Astrocyte of the cerebellum (primary cell): ENCODE data around the gene NOL6.

Experiments used
- DNase-seq: peaks from one replicate; pipeline ENCODE4 v3.0.0-alpha.2; 2011; ENCODE audit warnings: low read depth
- H3K4me3 ChIP-seq: 2 replicates; pipeline ENCODE4 v1.5.1; 2011; ENCODE audit warnings: mild to moderate bottlenecking, low read depth, low read length, moderate library complexity
- in situ Hi-C: cut with HindIII; loops from 2 replicates; pipeline ENCODE4 v1.10.0; 2017; ENCODE audit warnings: low sequenced_read_pairs
- TF ChIP-seq, protein P1 (sequence below): IDR thresholded peaks from 2 replicates; pipeline ENCODE4 v1.5.1; 2012; ENCODE audit warnings: low read length, low read depth, moderate library complexity, mild to moderate bottlenecking; ENCODE audit errors: missing control alignments

NOL6 gene

DNA sequence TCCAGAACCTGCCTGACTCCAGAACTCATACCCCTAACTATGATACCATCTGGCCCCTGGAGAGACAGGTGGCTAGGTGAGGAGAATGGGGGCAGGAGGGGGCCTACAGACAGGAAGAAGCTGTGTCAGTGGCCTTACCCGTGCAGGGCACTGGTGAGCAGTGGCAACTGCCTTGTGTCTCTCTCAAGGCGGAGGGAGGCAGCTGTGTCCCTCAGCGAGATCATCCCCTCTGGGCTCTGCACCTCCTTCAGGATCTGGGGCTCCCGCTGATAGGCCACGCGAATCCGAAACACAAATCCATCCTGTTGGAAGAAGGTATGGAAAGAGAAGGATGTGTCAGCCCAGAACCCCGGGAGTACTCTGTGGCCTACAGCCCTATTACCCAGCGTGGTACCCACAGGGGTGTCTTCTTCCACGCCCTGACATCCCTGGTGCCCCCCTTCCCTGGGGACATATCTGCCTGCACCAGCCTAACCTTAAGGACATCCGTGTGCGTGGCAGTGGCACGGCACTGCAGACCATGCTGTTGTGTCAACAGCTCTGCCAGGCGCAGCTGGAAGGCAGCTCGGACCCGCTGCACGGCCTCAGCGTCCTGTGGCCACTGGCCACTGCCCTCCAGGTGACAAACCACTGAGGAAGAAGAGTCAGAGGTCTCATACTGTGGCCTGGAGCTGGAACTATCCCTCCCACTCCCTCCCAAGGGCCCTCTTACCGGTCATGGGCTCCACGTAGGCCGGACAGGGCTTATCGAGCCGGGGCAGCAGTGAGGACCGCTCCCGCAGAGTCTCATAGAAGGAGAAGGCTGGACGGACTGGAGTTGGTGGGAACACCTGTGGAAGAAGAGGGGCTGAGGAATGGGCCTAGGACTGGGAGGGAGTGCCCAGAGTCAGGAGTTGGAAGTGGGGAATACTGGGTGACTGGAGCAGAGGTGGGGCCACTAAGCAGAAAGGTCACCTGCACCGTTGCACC lies 7.8 kb downstream of the NOL6 start:
- in situ Hi-C loops = loop anchor here (25.0 kb wide), 1 partner anchor 179 kb away; the partner anchor contains the start of gene NFX1
- H3K4me3 ChIP-seq = no peak overlapping the region
- TF ChIP-seq, protein P1, sequence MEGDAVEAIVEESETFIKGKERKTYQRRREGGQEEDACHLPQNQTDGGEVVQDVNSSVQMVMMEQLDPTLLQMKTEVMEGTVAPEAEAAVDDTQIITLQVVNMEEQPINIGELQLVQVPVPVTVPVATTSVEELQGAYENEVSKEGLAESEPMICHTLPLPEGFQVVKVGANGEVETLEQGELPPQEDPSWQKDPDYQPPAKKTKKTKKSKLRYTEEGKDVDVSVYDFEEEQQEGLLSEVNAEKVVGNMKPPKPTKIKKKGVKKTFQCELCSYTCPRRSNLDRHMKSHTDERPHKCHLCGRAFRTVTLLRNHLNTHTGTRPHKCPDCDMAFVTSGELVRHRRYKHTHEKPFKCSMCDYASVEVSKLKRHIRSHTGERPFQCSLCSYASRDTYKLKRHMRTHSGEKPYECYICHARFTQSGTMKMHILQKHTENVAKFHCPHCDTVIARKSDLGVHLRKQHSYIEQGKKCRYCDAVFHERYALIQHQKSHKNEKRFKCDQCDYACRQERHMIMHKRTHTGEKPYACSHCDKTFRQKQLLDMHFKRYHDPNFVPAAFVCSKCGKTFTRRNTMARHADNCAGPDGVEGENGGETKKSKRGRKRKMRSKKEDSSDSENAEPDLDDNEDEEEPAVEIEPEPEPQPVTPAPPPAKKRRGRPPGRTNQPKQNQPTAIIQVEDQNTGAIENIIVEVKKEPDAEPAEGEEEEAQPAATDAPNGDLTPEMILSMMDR = no peak
- DNase-seq = no peak

DNA sequence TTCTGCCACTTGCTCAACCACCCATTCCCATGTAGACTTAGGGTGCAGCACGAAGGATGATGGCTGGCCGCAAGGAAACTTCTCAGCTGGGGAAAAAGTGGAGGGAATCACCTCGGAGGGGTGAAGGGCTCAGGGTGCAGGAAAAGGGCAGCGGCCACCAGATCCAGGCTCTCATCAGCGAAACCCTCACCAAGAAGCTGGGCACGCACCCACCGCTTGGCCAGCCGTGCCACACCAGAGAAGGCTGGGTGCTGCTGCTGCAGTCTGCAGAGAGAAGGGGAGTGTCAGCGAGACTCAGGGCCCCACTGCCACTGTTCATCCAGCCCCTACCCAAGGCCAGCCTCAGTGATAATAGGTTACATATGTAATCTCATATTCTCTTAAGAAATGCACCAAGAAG lies 8.6 kb downstream of the NOL6 start:
- in situ Hi-C loops = loop anchor here (25.0 kb wide), 1 partner anchor 178 kb away; the partner anchor contains the start of gene NFX1
- TF ChIP-seq, protein P1 = no peak
- H3K4me3 ChIP-seq = no peak overlapping the region
- DNase-seq = no peak

DNA sequence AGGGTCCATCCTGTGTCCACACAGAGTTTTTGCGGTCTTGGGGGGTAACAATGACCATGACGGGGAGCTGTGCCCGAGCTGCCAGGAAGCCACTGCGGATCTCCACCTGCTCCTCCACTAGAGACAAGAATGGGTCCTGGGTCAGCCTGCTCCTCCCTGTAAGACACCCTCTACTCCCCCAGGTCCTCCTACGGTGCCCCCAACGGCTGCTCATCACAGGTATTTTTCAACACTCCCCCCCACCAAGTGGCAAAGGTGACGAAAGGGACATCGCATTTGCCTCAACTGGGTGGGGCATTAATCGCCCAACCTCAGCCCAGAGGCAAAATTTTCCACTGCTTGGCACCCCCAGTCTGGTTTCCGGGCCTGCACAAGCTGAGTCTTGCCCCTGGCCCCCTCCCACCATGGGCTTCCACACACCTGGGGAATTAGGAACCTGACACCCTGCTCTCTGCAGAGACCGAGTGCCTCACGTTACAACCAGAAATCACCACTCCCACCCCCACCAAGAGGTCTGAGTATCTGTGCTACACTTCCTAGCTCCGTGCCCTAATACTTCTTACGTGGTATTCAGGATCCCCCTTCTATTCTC lies 9.6 kb downstream of the NOL6 start:
- DNase-seq = no peak
- TF ChIP-seq, protein P1 = no peak
- in situ Hi-C loops = loop anchor here (25.0 kb wide), 1 partner anchor 177 kb away; the partner anchor contains the start of gene NFX1
- no peak overlapping the region for H3K4me3 ChIP-seq

DNA sequence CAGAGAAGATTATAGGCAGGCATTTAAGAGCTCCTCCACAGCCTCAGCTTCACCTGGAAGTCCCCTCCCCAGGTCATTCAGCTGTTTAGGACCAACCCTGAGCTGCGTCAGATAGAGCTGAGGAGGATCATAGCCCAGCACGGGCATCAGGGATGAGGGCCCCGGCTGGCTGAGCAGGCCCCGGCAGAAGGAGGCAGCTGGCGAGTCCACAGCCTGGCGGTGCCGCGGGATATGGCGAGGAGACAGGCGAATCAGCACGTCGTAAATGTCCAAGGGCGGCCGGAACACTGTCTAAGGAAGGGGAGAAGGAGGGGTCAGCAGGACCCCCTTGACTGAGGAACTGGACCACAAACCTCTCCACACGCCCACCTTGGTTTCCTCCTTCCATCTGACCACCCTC lies 10.6 kb downstream of the NOL6 start:
- TF ChIP-seq, protein P1 = no peak
- no peak overlapping the region for H3K4me3 ChIP-seq
- DNase-seq = no peak
- in situ Hi-C loops = loop anchor here (25.0 kb wide), 1 partner anchor 176 kb away; the partner anchor contains the start of gene NFX1

DNA sequence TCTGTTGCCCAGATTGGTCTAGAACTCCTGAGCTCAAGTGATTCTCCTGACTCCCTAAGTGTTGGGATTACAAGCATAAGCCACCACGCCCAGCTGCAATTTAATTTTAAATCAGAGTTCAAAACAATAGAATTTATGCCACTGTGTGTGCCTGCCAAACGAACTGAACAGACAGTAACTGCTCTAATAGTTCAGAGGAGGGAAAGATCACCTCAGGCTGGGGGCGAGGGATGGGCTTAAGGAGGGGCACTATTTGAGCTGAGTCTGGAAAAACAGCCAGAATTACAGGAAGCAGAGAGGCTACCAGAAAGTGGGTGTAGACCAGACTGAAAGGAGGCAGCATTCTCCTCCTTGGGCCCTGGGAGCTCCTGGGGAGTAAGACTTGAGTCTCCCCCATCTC lies 12.2 kb downstream of the NOL6 start:
- in situ Hi-C loops = loop anchor here (25.0 kb wide), 1 partner anchor 174 kb away; the partner anchor contains the start of gene NFX1
- TF ChIP-seq, protein P1 = no peak
- no peak overlapping the region for H3K4me3 ChIP-seq
- no peak for DNase-seq

DNA sequence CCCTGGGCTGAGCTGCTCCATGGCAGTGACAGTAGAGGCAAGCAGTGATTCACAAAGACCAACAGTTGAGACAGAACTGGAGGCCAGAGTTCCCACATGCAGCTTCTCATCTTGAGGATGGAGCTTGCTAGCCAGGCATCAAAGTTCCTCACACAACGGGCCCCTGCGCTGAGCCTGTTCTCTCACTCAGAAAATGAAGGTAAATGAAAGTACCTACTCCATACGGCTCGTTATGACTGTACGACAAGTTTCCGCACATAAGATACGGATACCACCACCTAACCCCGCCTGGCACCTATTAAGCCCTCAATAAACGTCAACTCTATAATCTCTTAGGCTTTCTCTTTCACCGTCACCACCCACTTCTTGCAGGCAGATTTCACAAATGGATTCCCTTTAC lies 12.9 kb downstream of the NOL6 start:
- TF ChIP-seq, protein P1 = no peak
- no peak overlapping the region for H3K4me3 ChIP-seq
- DNase-seq = no peak
- in situ Hi-C loops = loop anchor here (25.0 kb wide), 1 partner anchor 174 kb away; the partner anchor contains the start of gene NFX1
